Hepatic stellate cell (primary cell): ENCODE data around the gene TTC7B.

Source experiments
- DNase-seq: peaks from one replicate; pipeline ENCODE4 v3.0.0; 2011; ENCODE audit warnings: low spot score

The TTC7B gene

DNA sequence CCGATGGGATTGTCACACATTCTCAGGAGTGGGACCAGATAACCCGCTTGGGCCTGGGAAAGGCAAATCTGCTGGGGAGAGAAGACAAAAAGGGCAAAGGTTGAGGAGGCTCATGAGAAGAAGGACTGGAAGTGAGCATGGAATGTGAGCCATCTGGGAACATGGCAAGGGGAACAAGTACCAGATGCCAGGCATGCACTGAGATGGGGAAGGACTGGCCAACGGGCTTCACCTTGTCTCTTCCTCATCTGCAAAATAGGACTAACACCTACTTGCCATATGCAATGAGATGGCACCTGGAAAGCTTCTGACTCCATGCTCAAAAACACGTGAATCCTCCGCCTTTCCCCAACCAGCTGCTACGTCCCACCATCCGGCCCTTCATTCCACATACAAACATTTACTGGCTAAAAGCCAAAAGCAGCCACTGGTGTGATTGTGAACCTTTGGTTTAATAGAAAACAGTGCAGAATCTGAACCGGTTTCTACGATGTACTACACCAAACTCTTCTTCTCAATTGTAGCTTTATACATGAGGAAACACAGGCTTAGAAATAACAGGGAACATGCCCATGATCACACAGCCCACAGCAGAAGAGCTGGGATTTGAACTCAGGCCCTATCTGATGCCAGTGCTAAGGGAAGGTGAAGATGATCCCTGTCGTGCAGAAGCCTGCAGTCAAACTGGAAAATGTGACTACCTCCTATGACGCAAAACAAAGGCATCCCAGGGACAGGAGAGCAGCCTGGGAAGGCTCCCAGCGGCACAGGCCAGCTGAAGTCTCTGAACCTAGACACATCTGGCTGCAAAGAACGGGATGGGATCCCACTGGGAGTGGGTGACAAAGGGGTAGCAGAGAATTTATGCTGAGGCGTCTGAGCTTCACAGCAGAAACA lies 112.1 kb downstream of the TTC7B start:
- no peak for DNase-seq

DNA sequence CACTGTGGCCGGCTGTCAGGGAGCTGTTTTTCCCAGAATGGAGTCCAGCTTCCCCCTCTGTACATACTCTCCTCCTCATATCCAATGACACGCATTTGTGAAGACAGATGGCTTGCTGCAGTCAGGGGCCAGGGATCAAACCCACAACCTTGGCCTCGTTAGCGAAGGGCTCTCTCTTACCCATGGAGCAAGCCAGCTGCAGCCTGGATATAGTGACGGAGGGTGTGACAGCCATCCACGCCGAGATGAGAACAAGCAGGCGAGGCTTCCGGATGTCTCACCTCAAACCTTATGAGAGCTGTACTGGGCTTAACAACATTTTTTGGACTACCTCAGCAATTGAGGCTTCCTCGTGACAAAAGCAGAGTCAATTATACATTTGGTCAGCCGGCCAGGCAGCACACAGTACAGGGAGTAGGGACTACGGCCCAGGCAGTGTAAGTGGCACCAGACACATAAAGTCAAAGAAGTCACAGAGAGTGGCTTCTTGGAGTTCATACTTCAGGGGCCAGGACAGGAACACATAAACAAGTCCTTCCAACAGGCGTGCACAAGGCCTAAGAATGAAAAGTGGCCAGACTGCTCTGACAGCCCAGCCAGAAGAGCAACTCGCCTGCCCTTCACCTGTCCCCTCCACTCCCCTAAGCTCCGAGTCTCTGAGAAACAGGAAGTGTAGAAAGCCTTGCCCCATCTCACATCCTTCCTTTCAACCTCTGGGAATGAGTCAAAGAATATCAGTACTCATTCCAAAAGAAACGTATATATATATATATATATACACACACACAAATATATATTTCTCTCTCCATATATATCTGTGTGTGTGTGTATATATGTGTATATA lies 115.1 kb downstream of the TTC7B start:
- no peak for DNase-seq

DNA sequence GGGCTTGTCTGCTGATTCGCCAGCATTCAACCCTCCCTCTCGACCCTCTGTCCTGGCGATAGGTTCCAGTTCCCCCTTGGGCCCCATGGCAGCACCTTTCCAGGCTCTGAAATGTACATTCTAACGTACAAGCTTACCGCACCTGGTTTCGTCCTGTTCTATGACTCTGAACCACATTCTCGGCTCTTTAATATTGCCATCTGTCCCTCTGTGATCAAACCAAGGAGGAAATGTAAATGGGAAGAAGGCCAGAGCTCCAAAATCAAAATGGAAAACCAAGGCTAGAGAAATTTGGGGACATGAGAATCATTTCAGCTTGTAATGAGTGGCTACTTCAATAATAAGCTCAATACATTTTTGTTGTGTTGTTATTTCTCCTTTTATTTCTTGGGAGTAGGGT lies 117.2 kb downstream of the TTC7B start:
- DNase-seq, result no peak

DNA sequence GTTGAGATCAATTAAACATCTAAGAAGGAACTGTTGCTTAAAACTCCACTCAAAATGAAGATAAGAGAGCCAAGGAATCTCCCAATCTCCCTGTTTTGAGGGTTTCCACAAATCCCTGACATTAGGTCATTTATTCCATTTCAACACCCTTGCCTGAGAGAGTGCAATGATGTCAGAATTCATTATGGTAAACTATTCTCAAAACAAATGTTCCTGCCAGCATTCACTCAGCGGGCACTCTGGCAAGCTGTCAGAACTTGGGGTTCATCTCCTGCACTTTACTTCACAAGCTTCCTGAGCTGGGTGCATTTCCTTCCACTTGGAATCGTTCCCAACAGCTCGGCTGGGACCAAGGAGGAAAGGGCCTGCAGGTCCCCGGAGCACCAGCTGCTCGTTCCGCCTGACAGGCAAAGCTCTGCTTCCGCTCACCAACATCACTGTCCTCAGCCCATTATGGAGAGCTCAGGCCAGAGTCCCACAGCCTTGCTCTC lies 117.8 kb downstream of the TTC7B start:
- no peak for DNase-seq

DNA sequence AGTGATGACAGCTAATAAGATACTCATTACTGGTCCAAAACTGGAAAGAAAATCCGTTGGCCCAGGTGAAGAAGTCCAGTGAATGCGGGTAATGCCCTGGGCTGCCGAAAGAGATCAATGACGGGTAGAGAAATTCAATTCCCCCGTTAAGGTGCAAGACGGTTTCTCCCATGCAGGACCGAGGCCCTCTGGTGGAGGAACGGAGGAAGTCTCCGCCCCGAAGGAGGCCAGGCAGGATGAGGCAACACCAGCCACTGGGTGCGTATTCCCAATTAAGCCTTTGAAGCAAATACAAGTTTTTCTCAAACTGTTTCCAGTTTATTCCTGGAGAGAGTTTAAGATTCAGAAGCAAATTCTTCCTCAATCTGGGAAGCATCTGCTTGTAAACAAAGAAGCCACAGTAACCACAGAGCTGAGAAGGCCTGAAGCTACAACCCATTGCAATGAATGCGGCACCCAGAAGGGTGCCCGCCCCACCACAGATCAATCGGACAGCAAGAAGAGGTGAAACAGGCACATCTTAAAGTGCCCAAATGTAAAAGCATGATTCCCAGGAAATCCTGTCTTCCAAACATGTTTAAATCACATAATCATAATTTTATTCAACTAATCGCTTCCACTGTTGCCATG lies 118.5 kb downstream of the TTC7B start:
- peak; percentile 67 for DNase-seq

DNA sequence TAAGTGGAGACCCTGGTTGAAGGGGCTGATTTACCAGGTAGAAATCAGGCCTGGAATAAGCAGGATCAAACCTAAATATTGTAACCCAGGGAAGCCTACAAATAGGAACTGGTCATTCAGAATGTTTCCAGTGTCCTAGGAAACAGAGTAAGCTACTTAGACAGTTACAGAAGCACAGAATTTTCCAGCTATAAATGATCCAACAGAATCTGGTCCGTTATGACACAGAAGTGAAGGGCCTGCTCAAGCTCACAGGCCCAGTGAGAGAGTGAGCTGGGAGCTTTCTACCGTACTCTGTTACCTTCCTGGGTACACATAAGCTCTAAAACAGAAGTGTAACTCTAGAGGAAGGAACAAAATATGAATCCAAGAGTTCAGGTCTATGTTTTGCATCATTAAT lies 119.1 kb downstream of the TTC7B start:
- no peak for DNase-seq

DNA sequence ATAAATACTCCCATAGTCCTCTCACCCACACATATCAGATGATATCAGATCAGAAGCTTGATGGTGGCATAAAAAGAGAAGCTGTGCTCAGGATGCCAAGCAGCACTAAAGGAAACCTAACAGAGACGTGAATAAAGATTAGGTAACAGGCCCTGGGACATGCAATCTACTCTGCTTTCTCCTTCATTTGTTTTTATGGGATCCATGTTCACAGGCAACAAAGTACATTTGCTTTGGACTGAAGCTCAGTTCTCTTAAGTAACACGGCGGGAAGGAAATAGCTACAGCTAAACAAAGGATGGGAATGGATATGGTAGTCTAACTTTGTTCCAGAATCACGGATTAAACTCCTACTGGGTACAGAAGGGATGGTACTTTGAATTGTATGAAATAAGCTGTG lies 119.5 kb downstream of the TTC7B start:
- no peak for DNase-seq

DNA sequence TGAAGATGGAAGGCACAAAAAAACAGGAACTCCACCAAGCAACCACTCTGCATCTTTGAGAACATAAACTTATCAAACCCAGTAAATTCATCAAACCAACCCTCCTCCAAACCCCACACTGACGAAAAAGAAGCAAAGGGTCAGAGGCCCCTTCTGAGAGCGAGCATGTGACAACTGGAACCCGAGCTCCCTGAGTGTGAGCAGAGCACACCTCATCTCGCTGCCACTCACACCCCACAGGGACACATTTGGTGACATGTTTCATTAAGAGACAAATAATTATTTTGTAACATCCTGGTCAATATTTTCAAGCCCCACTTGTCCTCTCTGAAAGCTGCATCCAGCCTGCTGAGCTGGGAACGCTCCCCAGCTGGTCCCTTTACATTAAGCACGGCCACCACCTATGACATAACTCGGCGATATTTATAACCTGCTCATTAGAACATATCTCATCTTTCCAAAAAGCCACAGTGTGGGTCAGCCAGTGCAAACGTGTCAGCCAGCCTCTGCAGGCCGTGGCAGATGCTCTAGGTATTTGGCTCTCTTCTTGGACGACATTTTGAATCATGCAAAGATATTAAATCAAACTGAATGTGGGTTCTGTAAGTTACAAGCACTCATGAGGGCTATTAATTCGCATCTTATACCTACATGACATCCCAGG lies 120.1 kb downstream of the TTC7B start:
- no peak for DNase-seq

DNA sequence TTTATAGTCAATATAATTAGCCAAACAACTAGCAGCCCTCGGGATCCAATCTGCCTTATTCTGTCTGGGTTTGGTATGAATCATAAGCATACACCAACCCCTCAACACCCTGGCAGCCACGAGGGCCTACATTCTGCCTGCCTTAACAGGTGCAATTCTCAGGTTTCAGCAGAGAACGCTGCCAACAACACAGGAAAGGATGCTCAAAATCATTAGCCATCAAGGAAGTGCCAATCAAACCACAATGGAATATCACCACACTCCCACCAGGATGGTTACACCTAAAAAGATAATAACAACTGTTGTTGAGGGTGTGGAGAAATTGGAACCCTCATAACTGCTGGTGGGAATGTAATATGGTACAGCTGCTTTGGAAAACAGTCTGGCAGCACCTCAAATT lies 122.8 kb downstream of the TTC7B start:
- DNase-seq, result no peak

DNA sequence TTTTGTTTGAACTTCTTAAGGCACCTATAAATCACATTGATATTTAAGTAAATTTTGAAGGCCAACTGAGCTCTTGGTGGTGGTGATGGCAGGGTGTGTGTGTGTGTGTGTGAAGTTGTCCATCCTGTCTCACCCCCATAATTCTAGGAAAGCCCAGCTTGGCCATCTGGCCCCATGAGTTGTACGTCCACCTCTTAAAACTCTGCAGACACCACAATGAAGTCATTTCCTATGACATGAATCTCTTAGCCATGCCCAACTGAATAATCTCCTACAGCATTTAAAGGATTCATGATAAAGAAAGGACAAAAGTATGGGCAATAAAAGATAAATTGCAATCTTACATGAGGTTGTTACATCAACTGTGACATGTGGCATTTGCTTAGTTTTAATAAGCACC lies 123.4 kb downstream of the TTC7B start:
- DNase-seq, result no peak

DNA sequence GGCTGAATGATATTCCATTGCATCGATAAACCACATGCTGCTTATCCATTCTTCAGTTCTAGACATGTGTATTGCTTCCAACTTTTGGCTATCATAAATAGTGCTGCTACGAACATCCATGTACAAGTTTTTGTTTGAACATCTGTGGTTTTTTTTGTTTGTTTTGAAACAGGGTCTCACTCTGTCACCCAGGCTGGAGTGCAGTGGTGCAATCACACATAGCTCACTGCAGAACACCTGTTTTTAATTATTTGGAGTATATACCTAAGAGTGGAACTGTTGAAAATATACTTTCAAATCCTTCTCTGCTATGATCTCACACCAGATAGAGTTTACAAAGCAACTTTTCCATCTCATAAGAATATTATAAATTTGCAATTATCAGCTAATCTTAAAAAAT lies 124.2 kb downstream of the TTC7B start:
- DNase-seq, result no peak

DNA sequence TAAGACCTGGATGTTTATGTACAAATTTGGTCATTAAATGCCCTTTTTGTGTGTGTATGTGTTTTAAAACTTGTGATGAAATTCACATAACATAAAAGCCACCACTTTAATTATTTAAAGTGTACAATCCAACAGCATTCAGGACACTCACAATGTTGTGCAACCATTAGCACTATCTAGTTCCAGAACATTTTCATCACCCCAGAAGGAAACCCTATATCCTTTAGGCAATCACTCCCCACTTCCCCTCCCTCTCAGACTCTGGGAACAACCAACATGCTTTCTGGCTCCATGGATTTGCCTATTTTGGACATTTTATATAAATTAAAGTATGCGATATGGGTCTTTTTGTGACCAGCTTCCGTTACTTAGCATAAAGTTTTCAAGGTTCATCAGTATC lies 124.6 kb downstream of the TTC7B start:
- no peak for DNase-seq

DNA sequence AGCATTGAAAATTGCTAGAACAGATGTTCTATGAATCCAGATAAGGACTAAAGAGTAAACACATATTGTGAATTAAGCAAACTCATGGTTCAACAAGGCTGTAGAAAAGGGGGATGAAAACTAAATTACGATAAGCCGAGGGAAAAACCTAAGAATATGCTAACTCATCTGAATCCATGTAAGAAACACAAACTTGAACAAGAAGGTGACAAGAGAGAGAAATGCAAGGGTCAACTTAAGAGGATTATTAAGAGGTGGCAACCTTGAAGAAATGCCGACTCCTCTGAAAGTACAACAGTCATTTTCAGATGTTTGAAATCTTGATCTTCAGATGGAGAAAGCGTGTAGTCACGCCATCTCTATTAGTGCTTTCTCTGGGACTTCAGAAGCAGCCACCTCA lies 128.6 kb downstream of the TTC7B start:
- DNase-seq, result no peak

DNA sequence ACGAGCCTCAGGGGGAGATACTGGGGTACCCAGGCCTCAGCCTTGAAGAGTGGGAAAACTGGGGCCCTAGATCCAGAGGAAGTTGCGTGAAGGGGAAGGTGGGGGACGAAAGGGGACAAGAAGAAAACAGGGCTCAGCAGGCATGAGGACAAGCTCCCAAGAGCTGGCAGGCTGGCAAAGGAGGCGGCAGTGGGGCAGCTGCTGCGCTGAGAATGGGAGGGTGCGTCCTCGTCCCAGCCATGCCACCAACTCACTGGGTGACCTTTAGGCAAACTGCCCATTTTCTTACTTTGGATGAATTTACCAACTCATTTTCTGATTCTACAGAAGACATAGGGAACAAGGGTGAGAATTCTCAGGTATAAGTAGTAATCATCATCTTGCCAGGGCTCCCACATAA lies 133.6 kb downstream of the TTC7B start:
- no peak for DNase-seq

DNA sequence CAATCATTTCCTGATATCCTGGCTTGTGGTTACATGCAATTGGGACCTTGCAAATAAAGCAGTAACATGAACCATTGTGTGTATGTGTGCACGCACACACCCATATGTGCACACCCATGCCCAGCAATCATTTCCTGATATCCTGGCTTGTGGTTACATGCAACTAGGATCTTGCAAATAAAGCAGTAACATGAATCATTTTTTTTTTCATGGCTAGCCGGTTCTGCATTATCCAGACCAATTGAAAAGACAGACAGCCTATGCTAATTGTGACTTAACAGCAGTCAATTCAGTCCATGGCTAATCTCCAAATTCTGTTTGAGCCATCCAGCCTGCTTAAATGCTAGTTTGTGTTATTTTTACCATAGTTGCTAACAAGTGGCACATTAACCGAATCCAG lies 134.3 kb downstream of the TTC7B start:
- DNase-seq, result no peak

DNA sequence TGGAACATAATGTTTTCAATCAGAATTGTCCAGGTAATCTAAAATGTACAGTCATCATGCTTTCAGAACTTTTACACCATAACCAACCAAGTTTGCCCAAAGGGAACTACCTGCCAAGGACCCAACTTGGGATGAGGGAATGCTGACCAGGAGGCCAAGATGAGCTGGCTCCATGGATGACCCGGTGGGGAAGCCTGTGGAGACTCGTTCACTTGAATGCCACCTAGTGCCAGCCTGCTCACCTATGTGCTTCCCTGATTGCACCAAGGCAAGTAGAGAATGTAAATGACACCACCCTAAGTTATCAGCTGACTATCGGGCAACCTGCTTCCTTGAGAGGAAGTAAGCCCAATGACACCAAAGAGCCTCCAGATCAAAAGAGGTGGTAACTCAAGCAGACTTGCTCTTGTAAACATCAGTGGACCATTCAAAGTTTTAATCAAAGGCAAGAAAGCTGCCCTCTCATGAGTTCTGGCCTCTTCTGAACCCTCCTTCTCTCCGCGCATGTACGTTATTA lies 137.3 kb downstream of the TTC7B start:
- no peak for DNase-seq

DNA sequence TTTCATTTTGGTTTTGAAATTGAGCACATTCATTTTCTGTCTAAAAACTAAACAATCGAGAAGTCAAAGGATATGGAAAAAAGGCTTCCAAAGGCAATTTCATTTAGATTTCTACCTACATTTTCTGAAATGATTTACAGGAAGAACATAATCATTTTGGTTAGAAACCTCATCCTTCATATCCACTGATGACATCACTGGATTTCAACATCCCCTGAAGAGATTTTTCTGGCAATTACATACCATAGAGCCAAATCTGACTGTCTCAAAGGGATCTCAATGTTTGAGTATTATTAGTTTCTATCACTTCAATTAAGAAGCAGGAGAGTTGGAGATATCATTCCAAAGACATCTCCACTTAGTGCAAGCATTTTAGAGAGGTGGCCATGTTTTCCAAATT lies 137.8 kb downstream of the TTC7B start:
- DNase-seq, result no peak

DNA sequence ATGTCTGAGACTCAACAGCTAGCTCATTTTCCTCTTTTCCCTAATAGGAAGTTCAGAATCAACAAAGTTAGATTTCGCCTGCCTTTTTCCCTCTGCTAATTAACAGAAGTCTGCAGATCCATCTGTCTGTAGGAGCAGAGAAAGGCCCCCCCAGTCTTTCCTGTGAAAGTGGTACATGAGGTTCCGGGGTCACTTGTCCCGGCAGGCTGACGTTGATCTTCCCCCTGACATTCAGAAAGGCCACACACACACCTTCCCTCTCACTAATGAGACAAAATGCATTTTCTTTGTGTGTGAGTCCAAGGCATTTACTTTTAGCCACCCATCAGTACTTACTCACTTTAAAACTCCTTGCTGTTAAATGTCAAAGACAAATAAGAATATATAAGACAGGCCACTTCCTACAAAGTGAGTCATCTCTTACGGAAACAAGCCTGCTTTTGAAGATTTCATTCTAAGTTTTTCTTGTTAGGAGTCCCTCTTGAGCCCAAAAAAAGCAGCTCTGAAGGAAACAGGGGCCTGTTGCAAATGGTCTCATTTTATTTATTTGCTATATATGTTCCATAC lies 138.7 kb downstream of the TTC7B start:
- peak; percentile 54 for DNase-seq

DNA sequence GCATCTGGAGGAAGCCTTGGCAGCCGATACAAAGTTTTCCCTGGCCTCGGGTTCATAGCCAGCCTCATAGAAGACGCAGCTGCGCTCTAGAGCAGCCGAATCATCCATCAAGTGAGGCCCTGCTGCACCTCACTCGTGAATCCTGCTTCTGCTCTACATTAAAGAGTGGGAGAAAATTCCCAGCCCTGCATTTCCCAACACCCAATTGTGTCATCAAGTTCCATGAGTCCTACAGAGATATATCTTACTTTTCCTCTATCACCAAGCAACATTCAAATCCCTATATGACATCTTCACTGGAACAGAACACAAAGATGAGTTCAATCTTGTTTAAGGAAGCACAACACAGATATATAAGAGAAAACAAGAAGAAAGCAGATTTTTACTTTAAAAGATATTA lies 139.3 kb downstream of the TTC7B start:
- no peak for DNase-seq

DNA sequence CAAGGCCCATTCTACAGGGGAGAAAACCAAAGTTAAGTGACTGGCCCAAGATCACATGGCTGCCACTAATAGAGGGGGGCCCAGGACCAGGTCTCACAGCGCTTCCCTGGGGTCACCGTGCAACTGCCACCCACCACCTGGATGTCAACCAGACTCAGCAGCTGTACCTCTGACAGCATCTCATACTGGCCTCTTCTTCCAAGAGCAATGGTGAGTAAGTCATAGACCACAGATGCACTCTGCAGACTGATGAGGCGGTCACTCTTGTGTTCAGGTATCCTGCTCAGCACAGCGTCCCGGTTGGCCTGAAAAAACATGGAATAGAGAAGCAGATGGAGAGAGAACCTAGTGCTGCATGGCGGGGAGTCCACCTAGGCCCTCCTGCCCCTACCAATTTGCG lies 139.9 kb downstream of the TTC7B start:
- DNase-seq, result no peak

DNA sequence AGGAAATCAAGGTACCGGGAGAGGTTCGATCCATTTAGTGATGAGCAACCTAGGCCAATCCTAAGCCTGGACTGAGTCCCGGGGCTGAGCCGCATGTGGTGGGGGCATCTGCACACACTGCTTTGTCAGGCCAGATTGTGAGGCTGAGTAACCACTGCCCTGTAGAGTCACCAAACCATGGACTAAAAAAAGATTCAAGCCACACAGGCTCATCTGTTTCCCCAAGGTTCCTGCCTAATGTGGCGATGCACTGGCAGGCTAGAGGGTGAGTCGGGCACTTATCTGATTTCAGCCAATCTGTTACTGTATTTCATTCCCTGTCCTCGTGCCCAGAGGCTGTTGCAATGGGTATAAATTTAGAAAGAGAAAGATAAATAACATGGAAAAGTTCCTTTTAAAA lies 140.8 kb downstream of the TTC7B start:
- DNase-seq, result peak; percentile 73

DNA sequence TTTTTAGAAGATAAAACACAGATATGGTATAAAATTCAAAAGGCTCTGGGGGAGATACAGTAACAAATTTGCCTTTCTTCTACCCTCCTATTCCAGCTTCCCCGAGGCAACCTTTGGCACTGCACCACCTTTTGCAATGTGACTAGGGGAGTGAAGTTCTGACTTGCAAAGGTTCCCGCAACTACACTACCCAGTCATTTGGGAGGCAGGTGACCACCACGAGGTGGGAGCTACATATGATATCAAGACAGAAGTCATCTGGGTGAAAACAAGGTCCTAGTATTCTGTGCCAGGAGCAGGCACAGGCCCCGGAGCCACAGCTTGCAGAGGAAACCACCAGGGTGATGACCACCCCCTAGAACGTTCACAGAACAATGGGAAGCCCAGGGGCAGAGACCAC lies 141.5 kb downstream of the TTC7B start:
- no peak for DNase-seq
